Nephron progenitor cell (in vitro differentiated cells): ENCODE results near the gene CCDC17.

ENCODE experiments used
- DNase-seq: peaks from one replicate; pipeline ENCODE4 v3.0.0; 2021
- H3K27ac Mint-ChIP-seq: 2 replicates; pipeline ENCODE4 v1.8.0; 2021; ENCODE audit warnings: mild to moderate bottlenecking, moderate library complexity, mixed read lengths
- H3K27me3 Mint-ChIP-seq: 2 replicates; pipeline ENCODE4 v1.8.0; 2021; ENCODE audit warnings: mild to moderate bottlenecking, low read depth, mixed read lengths; ENCODE audit not compliant: poor library complexity
- H3K36me3 Mint-ChIP-seq: 2 replicates; pipeline ENCODE4 v1.8.0; 2021; ENCODE audit warnings: low read depth, mixed read lengths
- H3K4me1 Mint-ChIP-seq: 2 replicates; pipeline ENCODE4 v1.8.0; 2021; ENCODE audit warnings: mixed read lengths
- H3K4me3 Mint-ChIP-seq: 2 replicates; pipeline ENCODE4 v1.8.0; 2021; ENCODE audit warnings: mild to moderate bottlenecking, moderate library complexity, mixed read lengths
- H3K9me3 Mint-ChIP-seq: 2 replicates; pipeline ENCODE4 v1.8.0; 2021; ENCODE audit warnings: mild to moderate bottlenecking, moderate library complexity, mixed read lengths
- TF ChIP-seq, protein P1 (sequence below): fragments of 200-600 bp; sonication (generic); IDR thresholded peaks from 2 replicates; pipeline ENCODE4 v1.5.0; 2021; ENCODE audit warnings: antibody characterized with exemption

CCDC17 gene

DNA sequence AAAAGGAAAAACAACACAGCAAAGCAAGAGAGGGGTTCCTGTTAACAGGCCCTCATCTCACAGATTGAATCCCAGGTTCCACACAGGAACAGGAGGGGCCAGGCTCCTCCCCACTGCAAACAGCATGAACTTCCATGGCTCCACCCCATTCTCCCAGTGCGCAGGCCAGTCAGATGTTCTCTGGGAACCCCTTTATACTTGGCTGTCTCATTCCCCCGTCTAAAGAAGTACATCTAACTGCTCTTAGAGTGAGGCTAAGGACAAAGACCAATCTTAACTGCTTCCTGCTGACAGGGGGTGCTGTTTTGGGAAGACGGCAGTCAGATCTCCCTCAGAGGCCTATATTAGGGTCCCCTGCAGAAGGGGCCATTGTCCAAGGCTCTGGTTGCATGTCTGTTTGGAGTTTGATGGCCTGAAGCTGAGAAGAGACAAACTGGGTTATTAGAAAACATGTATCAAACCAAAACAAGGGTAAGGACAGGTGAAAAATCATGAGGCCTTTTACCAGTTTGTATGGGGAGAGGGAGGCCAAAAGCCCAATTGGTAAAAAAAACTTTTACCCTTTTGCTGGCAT lies 50.5 kb downstream of the CCDC17 start:
- H3K4me1 Mint-ChIP-seq: peaks cover 22% of the 10 kb centered on the region
- H3K36me3 Mint-ChIP-seq: peaks cover 12% of the 10 kb centered on the region
- peaks cover 3% of the 10 kb centered on the region for H3K27me3 Mint-ChIP-seq
- no peak for DNase-seq
- H3K4me3 Mint-ChIP-seq: no peak overlapping the region
- TF ChIP-seq, protein P1, sequence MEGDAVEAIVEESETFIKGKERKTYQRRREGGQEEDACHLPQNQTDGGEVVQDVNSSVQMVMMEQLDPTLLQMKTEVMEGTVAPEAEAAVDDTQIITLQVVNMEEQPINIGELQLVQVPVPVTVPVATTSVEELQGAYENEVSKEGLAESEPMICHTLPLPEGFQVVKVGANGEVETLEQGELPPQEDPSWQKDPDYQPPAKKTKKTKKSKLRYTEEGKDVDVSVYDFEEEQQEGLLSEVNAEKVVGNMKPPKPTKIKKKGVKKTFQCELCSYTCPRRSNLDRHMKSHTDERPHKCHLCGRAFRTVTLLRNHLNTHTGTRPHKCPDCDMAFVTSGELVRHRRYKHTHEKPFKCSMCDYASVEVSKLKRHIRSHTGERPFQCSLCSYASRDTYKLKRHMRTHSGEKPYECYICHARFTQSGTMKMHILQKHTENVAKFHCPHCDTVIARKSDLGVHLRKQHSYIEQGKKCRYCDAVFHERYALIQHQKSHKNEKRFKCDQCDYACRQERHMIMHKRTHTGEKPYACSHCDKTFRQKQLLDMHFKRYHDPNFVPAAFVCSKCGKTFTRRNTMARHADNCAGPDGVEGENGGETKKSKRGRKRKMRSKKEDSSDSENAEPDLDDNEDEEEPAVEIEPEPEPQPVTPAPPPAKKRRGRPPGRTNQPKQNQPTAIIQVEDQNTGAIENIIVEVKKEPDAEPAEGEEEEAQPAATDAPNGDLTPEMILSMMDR: no peak
- peak overlapping the region; percentile 50 for H3K27ac Mint-ChIP-seq
- H3K9me3 Mint-ChIP-seq: peaks cover 4% of the 10 kb centered on the region

DNA sequence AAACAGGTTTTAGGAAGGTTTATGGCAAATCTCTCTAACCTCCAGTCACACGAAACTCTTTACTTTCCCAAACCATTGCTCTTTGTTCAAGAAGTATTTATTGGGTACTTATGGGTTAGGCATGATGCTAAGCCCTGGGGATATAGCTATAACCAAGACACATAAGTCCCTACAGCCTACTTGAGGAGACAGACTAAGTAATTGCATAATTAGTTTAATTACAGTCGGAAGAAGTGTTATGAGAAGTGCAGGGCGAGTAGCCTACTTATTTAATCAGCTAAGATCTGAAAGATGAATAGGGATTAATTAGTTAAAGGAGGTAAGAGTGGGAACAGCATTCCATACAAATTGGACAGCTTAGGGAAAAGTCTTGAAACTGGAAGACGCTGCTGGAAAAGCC lies 53.2 kb downstream of the CCDC17 start:
- Mint-ChIP-seq H3K4me3 (no peak overlapping the region), H3K27ac (peak overlapping the region; percentile 89), H3K4me1 (peaks cover 14% of the 10 kb centered on the region), H3K36me3 (peaks cover 33% of the 10 kb centered on the region), H3K9me3 (no peaks in the 10 kb centered on the region), H3K27me3 (no peaks in the 10 kb centered on the region)
- TF ChIP-seq, protein P1: no peak
- no peak for DNase-seq
